Aorta (tissue), 5 donors: ENCODE results near the gene HELLS. TPM values are rescaled to one million over a fixed set of nuclear protein-coding genes. Genes with fewer than 3 reads are reported as not detected.
"Not testable (repeated sequence)": the region's sequence is repeated elsewhere in the genome, so short reads cannot be mapped to it uniquely, and the experiment has no call there.

Experiments used
- ATAC-seq: fragments of 200-7000 bp; cut with Tn5 transposase; one replicate; pipeline ENCODE4 v1.9.1; 2022; ENCODE audit warnings: moderate library complexity; ENCODE audit not compliant: low FRiP score
- DNase-seq, 2 donors: peaks; one replicate each; pipeline ENCODE4 v3.0.0-alpha.2; 2020
- H3K27ac ChIP-seq, 2 donors: one replicate each; pipeline ENCODE4 v1.5.1; 2013; ENCODE audit warnings: low read length in 2 of 2, mild to moderate bottlenecking in 2 of 2, moderate library complexity in 2 of 2, control low read depth in 1 of 2, inconsistent platforms in 1 of 2, low read depth in 1 of 2
- H3K27me3 ChIP-seq, 2 donors: one replicate each; pipeline ENCODE4 v1.6.1; 2013; ENCODE audit warnings: control low read depth in 1 of 2, low read length in 1 of 2, mild to moderate bottlenecking in 1 of 2, moderate library complexity in 1 of 2; ENCODE audit not compliant: insufficient read depth in 2 of 2, control insufficient read depth in 1 of 2
- H3K36me3 ChIP-seq, 2 donors: one replicate each; pipeline ENCODE4 v1.6.1; 2013; ENCODE audit warnings: control low read depth in 1 of 2, low read length in 1 of 2, mild to moderate bottlenecking in 1 of 2; ENCODE audit not compliant: insufficient read depth in 2 of 2, control insufficient read depth in 1 of 2
- H3K4me1 ChIP-seq, 2 donors: one replicate each; pipeline ENCODE4 v1.6.1; 2013; ENCODE audit warnings: low read length in 2 of 2, control low read depth in 1 of 2, mild to moderate bottlenecking in 1 of 2, moderate library complexity in 1 of 2; ENCODE audit not compliant: insufficient read depth in 2 of 2, control insufficient read depth in 1 of 2
- H3K4me3 ChIP-seq, 2 donors: one replicate each; pipeline ENCODE4 v1.5.1; 2013; ENCODE audit warnings: low read length in 2 of 2, control low read depth in 1 of 2, mild to moderate bottlenecking in 1 of 2
- H3K9me3 ChIP-seq: one replicate; pipeline ENCODE4 v1.6.1; 2013; ENCODE audit warnings: mild to moderate bottlenecking, low read length; ENCODE audit not compliant: control insufficient read depth
- WGBS, 2 donors: extraction: QIAGEN DNeasy Blood & Tissue Kit; methylation state at CpG; one replicate each; pipeline ENCODE4 v1.1.7; 2013; 5-methylcytosine and 5-hydroxymethylcytosine counted together
- intact Hi-C, 2 donors: fragments of 100-400 bp; cut with DNase I; formaldehyde crosslinking; loops; one replicate each; pipeline versions ENCODE4 v1.14.2 to v1.15.0; 2022
- long read RNA-seq, 2 donors: library from polyadenylated mRNA; unstranded; transcript quantifications; one replicate each; pipeline ENCODE4 v2.0.0, GENCODE V29; 2020 to 2021
- polyA plus RNA-seq, 2 donors: library from polyadenylated mRNA; stranded (reverse); fragments of 200-250 nt; gene quantifications; one replicate each; pipeline ENCODE4 v1.2.3, GENCODE V29; 2013
- total RNA-seq, 2 donors: library from RNA; stranded (reverse); fragmentation: NEBNext Ultra II Directional; extraction: Animal tissue kit (Norgen Biotek cat#: 25700); gene quantifications; one replicate each; pipeline ENCODE4 v1.2.1, GENCODE V29; 2021
- donor health status: healthy with polysubstance abuse.
- donor health status: Bipolar disorder and iron deficiency.
- donor health status: DM: no; HTN: no; CAD: no.
- donor health status: DM: no; HTN: no; CAD: no.
- donor health status: DM: yes; HTN: yes; CAD: no.

HELLS gene
- 10 to 100 TPM in 1 of 2 donors, 1 to 10 TPM in 1; 3.7 to 10.8 TPM for total RNA-seq
- polyA plus RNA-seq = 1 to 10 TPM in 1 of 2 donors, under 1 TPM in 1; 0.88 to 1.1 TPM
- long read RNA-seq, donor 1 = 0 reads
- long read RNA-seq, donor 2, partial matches to known transcripts = 1 of 4 reads
- long read RNA-seq, donor 2, other reads (novel, unspliced or antisense) = 3 of 4 reads

- H3K4me1 ChIP-seq = peaks cover 0 to 3% of the 10 kb centered on the region in 2 donors
- 0 to 1% methylated on average over 48 of the region's 48 CpGs for WGBS, 2 donors
- ATAC-seq (peak; percentile 93), DNase-seq (peak; percentile 82 to 91)
- intact Hi-C loops = no loop called here
- H3K27ac ChIP-seq = peak within 1 kb of the TSS in 1 of 2 donors; percentile 56
- H3K4me3 ChIP-seq = peak within 1 kb of the TSS; percentile 61 to 84
- no peaks in the 10 kb centered on the region for H3K36me3 ChIP-seq
- H3K9me3 ChIP-seq = no peaks in the 10 kb centered on the region
- no peaks in the 10 kb centered on the region for H3K27me3 ChIP-seq
Observed at GRCh38 chr10:94545391-94546048, at the start of gene HELLS. TSS of gene HELLS (plus strand) at chr10:94545788. CDS start at chr10:94545922, 134 bp downstream.

- H3K36me3 ChIP-seq = no peaks in the 10 kb centered on the region
- no peak for ATAC-seq
- H3K4me3 ChIP-seq = no peak overlapping the region
- WGBS, 2 donors = 85% methylated on average over 4 of the region's 4 CpGs
- no peaks in the 10 kb centered on the region for H3K9me3 ChIP-seq
- no peak overlapping the region for H3K27ac ChIP-seq
- no peak for DNase-seq
- intact Hi-C loops = no loop called here
- H3K27me3 ChIP-seq = no peaks in the 10 kb centered on the region
- no peaks in the 10 kb centered on the region for H3K4me1 ChIP-seq
Observed at GRCh38 chr10:94496010-94496409, 49.6 kb upstream of the HELLS start.

- DNase-seq = no peak
- H3K4me3 ChIP-seq = no peak overlapping the region
- no peaks in the 10 kb centered on the region for H3K9me3 ChIP-seq
- H3K27ac ChIP-seq = no peak overlapping the region
- H3K36me3 ChIP-seq = no peaks in the 10 kb centered on the region
- H3K27me3 ChIP-seq = no peaks in the 10 kb centered on the region
- intact Hi-C loops = no loop called here
- no peak for ATAC-seq
- 69 to 73% methylated on average over 3 of the region's 3 CpGs for WGBS, 2 donors
- H3K4me1 ChIP-seq = no peaks in the 10 kb centered on the region
Observed at GRCh38 chr10:94496646-94497045, 48.9 kb upstream of the HELLS start.

DNA sequence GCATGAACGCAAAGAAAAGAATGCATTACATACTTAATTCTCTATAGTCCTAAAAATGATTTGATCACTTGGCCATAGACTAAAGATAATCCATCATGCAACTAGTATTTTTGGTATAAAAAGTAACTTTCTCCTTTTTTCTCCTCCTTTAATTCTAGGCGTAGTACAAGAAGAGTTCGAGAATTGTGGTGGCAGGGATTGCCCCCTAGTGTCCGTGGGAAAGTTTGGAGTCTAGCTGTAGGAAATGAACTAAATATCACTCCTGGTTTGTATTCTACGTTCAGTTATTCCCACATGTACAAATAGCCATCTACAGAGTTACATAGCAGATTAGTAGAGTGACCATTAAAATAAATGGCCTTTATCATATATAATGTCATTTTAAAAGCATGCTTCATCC, 45.5 kb upstream of the HELLS start:
- ATAC-seq (no peak), DNase-seq (no peak)
- WGBS, 2 donors = 55 to 60% methylated on average over 5 of the region's 5 CpGs
- no peak overlapping the region for H3K27ac ChIP-seq
- H3K27me3 ChIP-seq = no peaks in the 10 kb centered on the region
- H3K36me3 ChIP-seq = no peaks in the 10 kb centered on the region
- no peaks in the 10 kb centered on the region for H3K9me3 ChIP-seq
- no peaks in the 10 kb centered on the region for H3K4me1 ChIP-seq
- H3K4me3 ChIP-seq = no peak overlapping the region
- intact Hi-C loops = no loop called here

DNA sequence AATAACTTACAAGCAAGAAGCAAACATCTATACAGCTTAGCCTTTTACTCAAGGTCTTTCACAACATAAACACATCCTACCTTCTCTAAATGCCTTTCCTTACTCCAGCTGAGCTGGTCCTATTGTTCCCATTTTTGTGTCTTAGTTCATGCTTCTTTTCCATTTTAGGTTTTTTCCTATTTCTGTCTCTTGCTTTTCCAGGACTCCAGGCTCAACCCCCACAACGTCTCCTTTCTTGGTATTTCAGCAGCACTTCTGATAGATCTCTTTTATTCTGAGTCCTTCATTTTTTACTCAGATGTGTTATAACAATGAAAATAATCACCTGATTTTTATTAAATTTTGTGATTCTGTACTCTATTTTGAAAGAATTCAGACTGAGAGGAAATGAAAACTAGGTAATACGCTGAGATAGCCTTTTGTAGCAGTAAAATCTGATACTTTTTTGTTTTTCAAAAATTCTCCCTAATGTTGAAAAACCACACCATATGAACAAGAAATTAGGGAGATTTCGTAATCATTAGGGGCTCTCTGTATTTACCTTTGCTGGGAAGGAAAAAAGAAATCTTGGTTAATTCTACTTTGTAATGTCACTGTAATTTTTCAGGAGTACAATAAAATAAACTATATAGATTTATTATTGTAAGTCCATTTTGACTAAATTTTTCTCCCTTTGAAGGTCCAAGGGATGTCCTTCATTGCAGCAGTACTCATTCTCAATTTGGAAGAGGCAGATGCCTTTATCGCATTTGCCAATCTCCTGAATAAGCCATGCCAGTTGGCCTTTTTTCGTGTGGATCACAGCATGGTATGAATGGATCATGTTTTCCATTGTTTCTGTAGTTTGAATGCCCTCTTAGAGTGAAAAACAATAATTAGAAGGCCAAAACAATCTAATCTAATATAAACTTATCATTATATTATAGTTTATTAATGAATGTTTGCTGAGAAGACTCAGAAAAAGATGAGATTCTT, 24.0 kb upstream of the HELLS start:
- H3K27me3 ChIP-seq = no peaks in the 10 kb centered on the region
- H3K27ac ChIP-seq = no peak overlapping the region
- DNase-seq (no peak), ATAC-seq (no peak)
- intact Hi-C loops = no loop called here
- H3K4me3 ChIP-seq = no peak overlapping the region
- H3K4me1 ChIP-seq = no peaks in the 10 kb centered on the region
- H3K9me3 ChIP-seq = no peaks in the 10 kb centered on the region
- 83 to 84% methylated on average over 5 of the region's 5 CpGs for WGBS, 2 donors
- H3K36me3 ChIP-seq = no peaks in the 10 kb centered on the region

DNA sequence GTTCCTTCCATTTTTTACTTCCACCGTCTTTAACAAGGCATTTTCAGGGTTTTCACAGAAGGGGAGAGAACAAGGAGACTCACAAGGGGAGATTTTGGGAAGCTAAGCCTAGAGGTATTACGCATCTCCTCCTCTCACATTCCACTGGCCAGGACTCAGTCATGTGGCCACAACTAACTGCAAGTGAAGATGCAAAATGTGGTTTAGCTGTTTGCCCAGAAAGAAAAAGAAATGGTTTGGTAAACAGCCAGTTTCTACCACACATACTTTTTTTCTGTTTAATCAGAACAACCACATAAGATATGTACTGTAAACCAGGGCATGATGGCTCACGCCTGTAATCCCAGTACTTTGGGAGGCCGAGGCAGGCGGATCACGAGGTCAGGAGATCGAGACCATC, 21.4 kb upstream of the HELLS start:
- no peaks in the 10 kb centered on the region for H3K9me3 ChIP-seq
- DNase-seq = no peak
- no peaks in the 10 kb centered on the region for H3K4me1 ChIP-seq
- 88 to 93% methylated on average over 7 of the region's 7 CpGs for WGBS, 2 donors
- H3K27ac ChIP-seq = no peak overlapping the region
- no peaks in the 10 kb centered on the region for H3K27me3 ChIP-seq
- no peak overlapping the region for H3K4me3 ChIP-seq
- no peak for ATAC-seq
- intact Hi-C loops = no loop called here
- no peaks in the 10 kb centered on the region for H3K36me3 ChIP-seq

DNA sequence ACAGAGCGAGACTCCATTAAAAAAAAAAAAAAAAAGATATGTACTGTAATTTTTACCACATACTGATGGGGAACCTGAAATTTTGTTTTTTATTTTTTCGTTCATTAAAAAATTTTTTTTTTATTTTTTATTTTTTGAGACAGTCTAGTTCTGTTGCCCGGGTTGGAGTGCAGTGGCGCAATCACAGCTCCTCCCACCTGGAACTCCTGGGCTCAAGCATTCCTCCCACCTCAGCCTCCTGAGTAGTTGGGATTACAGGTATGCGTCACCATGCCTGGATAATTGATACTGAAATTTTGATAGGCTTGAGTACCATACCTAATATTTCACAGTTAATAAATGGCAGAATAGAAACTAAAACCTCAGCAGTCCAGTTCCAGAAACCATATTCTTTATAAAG, 20.9 kb upstream of the HELLS start:
- WGBS, 2 donors = 98% methylated on average over 5 of the region's 5 CpGs
- no peak overlapping the region for H3K27ac ChIP-seq
- no peaks in the 10 kb centered on the region for H3K9me3 ChIP-seq
- intact Hi-C loops = no loop called here
- H3K36me3 ChIP-seq = no peaks in the 10 kb centered on the region
- H3K4me1 ChIP-seq = no peaks in the 10 kb centered on the region
- DNase-seq (no peak), ATAC-seq (no peak)
- H3K27me3 ChIP-seq = no peaks in the 10 kb centered on the region
- H3K4me3 ChIP-seq = no peak overlapping the region

- H3K27me3 ChIP-seq, H3K4me3 ChIP-seq, DNase-seq, H3K9me3 ChIP-seq, H3K36me3 ChIP-seq, H3K4me1 ChIP-seq, H3K27ac ChIP-seq, ATAC-seq, intact Hi-C loops: not testable (repeated sequence)
Observed at GRCh38 chr10:94531550-94531949, 14.0 kb upstream of the HELLS start.
